Muscle layer of colon (tissue), 2 donors: ENCODE data around the gene ART4.

Experiments
- H3K27ac ChIP-seq: one replicate; pipeline ENCODE4 v1.7.0; 2013; ENCODE audit warnings: low read depth, mild to moderate bottlenecking, low read length, moderate library complexity
- H3K27me3 ChIP-seq, 2 donors: one replicate each; pipeline ENCODE4 v1.7.0; 2013; ENCODE audit warnings: low read length in 2 of 2, mild to moderate bottlenecking in 2 of 2; ENCODE audit not compliant: insufficient read depth in 2 of 2, control insufficient read depth in 1 of 2
- H3K36me3 ChIP-seq: one replicate; pipeline ENCODE4 v1.7.0; 2013; ENCODE audit warnings: mild to moderate bottlenecking, low read length; ENCODE audit not compliant: insufficient read depth
- H3K4me1 ChIP-seq: one replicate; pipeline ENCODE4 v1.7.0; 2013; ENCODE audit warnings: mild to moderate bottlenecking, low read length; ENCODE audit not compliant: insufficient read depth
- H3K4me3 ChIP-seq, 2 donors: one replicate each; pipeline ENCODE4 v1.7.0; 2013; ENCODE audit warnings: low read length in 2 of 2, low read depth in 1 of 2, mild to moderate bottlenecking in 1 of 2, moderate library complexity in 1 of 2
- H3K9ac ChIP-seq: one replicate; pipeline ENCODE4 v1.7.0; 2013; ENCODE audit warnings: low read length
- H3K9me3 ChIP-seq: one replicate; pipeline ENCODE4 v1.7.0; 2013; ENCODE audit warnings: mild to moderate bottlenecking, low read length
- donor health status: abdominal sarcoma.
- donor health status: Adenocarcinoma of cecum.

The ART4 gene

DNA sequence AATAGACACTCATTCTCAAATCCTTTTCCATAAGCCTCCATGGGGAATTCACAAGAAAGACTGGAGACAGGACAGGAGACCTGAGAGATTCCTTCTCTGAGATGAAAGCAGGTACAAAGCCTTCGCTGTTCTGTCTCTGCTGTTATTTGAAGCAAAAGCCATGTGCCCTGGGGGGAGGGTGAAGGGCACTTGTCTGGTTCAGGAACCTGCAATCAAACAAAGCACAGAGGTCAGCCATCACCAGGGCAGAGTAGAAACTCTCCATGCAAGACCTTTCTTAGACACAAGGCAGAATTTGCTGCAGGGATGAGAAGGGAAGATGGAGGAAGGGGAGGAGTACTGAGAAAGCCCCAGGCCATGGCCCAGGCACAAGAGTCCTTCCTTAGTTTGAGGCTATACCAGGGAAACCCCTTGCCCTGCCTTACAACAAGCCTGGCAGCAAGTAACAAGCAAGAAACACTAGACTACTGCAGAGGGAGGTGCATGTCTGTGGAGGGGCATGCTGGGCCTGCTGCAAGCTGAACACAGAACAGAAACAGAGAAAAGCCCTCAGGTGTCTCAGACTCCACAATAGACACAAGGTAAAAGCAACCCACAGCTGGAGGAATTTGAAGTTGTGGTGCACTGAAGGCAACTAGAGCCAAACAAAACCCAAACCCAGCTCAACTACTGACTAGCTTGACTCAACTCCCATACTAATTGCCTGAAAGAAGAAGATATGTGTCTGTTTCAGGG lies 7.8 kb upstream of the ART4 start:
- Histone ChIP-seq H3K4me1 (peaks cover 4% of the 10 kb centered on the region), H3K4me3 (no peak overlapping the region), H3K36me3 (no peaks in the 10 kb centered on the region), H3K27ac (no peak overlapping the region), H3K27me3 (no peaks in the 10 kb centered on the region), H3K9me3 (no peaks in the 10 kb centered on the region), H3K9ac (no peak overlapping the region)

DNA sequence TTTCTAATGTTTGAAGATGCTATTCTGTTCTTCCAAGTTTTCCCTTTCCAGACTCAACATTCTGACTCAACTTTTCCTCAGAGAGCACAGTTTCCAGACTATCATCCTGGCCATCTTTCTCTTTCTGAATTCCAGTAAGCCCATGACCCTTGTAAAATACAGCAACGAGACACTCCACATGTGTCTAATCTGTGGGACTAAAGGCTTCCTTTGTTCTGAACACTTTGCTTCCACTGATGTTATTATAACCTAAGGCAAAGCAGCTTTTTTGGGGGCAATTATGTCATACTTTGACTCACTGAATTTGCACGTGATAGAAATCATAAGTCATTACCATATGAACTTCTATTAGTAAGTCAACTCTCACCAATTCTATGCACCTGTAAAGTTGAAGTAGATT lies 6.3 kb upstream of the ART4 start:
- no peak overlapping the region for H3K27ac ChIP-seq
- peaks cover 7% of the 10 kb centered on the region for H3K4me1 ChIP-seq
- H3K36me3 ChIP-seq, result no peaks in the 10 kb centered on the region
- H3K9me3 ChIP-seq, result no peaks in the 10 kb centered on the region
- no peaks in the 10 kb centered on the region for H3K27me3 ChIP-seq
- H3K4me3 ChIP-seq, result no peak overlapping the region
- H3K9ac ChIP-seq, result no peak overlapping the region

DNA sequence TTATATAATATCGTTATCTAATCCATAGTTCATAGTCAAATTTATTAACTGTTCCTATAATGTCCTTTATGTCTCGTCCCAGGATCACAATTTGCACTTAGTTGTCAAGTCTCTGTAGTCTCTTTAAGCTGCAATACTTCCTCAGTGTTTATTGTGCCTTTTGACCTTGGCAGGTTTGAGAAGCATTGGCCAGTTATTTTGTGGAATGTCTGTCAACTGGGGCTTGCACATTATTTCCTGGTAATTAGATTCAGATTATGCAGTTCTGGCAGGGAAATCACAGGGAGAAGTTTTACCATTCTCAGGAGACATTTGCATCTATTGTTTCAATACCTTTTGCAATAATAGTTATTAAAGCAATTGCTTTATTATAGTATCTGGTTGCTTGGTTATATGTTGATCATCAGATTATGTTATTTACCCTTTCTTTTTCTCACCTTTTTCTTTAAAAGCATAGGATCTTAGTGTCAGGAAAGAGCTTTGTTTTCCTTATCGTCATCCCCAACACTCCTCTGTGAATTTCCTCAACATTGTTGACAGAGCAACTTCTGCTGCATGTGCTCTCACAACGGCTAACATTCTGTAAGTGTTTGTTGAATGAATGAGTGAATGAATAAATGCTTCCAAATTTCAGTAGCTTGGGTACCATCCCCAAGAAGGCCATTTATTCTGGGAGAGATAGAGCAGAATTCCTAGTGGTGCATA lies 3.7 kb upstream of the ART4 start:
- Histone ChIP-seq H3K4me3 (no peak overlapping the region), H3K4me1 (peaks cover 10% of the 10 kb centered on the region), H3K27me3 (no peaks in the 10 kb centered on the region), H3K36me3 (no peaks in the 10 kb centered on the region), H3K9me3 (no peaks in the 10 kb centered on the region), H3K27ac (no peak overlapping the region), H3K9ac (no peak overlapping the region)

DNA sequence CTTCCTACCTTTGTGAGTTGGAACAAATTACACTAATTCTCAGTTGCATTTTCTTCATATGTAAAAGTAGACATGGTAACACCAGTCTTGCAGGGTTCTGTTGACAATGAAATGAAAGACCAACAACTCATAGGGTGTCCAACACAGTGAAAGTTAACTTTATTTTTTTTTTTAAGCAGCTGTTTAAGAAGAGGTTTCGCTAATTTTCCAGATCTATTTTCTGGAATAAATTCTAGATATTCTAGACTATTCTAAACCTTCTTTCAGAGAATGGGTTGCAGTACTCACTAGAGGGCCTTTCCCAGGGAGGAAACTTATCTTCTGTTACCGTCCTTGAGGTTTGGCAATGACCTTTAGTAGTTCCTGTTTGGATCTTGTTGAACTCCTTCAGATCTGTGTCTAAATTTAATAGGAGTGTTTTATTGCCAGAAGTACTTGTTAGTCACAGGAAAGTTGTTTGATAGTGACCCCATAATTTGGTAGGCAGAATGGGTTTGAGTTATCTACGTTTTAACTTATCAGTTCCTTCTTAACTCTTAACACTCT lies 2.8 kb upstream of the ART4 start:
- H3K4me1 ChIP-seq, result peaks cover 18% of the 10 kb centered on the region
- H3K27me3 ChIP-seq, result no peaks in the 10 kb centered on the region
- no peaks in the 10 kb centered on the region for H3K36me3 ChIP-seq
- H3K4me3 ChIP-seq, result no peak overlapping the region
- no peaks in the 10 kb centered on the region for H3K9me3 ChIP-seq
- no peak overlapping the region for H3K9ac ChIP-seq
- H3K27ac ChIP-seq, result no peak overlapping the region

DNA sequence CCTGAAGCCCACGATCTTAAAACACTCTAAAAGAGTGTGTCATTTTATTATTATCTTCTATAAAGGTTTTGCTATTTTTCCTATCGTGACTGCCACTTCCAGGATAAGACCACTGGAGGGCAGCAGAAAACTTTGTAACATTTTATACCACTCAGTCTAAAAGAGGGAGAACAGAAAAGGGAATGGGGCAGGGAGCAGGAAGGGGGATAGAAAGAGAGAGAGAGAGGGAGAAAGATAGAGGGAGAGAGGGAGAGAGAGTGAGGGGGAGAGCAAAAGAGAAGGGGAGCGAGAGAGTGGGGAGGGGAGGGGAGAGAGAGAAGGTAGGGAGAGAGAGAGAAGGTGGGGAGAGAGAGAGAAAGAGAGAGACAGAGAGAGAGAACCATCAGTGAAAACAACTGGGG lies 2.0 kb upstream of the ART4 start:
- Histone ChIP-seq H3K9ac (no peak overlapping the region), H3K36me3 (no peaks in the 10 kb centered on the region), H3K4me3 (no peak overlapping the region), H3K27me3 (no peaks in the 10 kb centered on the region), H3K27ac (no peak overlapping the region), H3K4me1 (peaks cover 18% of the 10 kb centered on the region), H3K9me3 (no peaks in the 10 kb centered on the region)

DNA sequence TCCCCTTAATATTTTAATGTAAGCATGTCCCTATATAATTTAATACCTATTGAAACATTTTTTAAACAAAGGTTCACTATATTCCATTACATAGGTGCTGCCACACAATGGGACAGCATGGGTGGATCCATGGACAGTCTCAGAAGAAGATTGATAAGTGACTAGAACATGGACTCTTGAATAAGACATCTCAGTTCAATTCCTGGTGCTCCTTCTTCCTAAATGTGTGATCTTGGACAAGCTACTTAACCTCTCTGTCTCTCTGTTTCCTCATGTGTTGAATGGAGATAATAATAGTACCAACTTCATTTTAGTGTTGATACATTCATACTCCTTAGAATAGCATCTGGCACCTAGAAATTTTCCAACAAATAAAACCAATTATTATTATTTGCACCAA lies 1.1 kb upstream of the ART4 start:
- Histone ChIP-seq H3K36me3 (no peaks in the 10 kb centered on the region), H3K27me3 (no peaks in the 10 kb centered on the region), H3K27ac (no peak overlapping the region), H3K4me1 (peaks cover 18% of the 10 kb centered on the region), H3K9ac (no peak overlapping the region), H3K9me3 (no peaks in the 10 kb centered on the region), H3K4me3 (no peak overlapping the region)

DNA sequence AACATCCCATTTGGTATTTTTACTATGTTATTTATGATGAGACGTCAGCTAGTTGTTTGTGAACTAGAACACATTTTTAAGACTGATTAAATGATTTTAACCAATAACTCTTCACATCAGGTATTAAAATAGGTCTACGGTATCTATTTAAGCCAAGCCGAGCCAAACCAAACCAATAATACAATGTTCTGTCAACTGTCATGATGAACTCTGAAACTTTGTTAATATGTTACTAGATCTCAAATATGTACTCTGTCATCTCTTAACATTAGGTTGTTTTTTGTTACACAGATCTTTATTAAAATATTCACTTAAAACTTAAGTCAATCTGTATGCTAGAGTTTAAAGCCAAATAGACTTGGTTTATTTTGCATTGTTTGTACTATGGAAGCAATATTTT lies 1.0 kb downstream of the ART4 start:
- H3K9ac ChIP-seq, result no peak overlapping the region
- no peak overlapping the region for H3K27ac ChIP-seq
- H3K4me3 ChIP-seq, result no peak overlapping the region
- no peaks in the 10 kb centered on the region for H3K36me3 ChIP-seq
- no peaks in the 10 kb centered on the region for H3K27me3 ChIP-seq
- H3K9me3 ChIP-seq, result no peaks in the 10 kb centered on the region
- H3K4me1 ChIP-seq, result peaks cover 18% of the 10 kb centered on the region

DNA sequence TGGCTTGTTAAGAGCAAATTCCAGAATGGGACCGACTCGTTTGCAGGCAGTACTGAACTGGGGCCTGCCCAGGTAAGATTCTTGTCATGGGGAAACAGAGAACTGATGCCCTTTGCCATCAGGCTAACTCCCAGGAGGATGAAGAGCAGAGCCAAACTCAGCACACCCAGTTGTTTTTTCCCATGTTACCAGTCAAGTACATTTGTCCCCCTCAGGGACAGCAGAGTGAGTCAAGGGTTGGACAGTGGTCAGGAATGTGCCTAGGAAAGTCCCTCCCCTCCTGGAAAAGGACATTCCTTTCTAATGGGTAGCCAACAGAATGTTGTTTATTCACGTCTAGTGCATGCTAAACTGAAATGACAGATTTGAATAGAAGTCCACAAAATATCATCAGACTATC lies 1.6 kb downstream of the ART4 start:
- peaks cover 18% of the 10 kb centered on the region for H3K4me1 ChIP-seq
- no peaks in the 10 kb centered on the region for H3K36me3 ChIP-seq
- H3K9me3 ChIP-seq, result no peaks in the 10 kb centered on the region
- H3K27me3 ChIP-seq, result no peaks in the 10 kb centered on the region
- H3K4me3 ChIP-seq, result no peak overlapping the region
- H3K27ac ChIP-seq, result no peak overlapping the region
- H3K9ac ChIP-seq, result no peak overlapping the region

DNA sequence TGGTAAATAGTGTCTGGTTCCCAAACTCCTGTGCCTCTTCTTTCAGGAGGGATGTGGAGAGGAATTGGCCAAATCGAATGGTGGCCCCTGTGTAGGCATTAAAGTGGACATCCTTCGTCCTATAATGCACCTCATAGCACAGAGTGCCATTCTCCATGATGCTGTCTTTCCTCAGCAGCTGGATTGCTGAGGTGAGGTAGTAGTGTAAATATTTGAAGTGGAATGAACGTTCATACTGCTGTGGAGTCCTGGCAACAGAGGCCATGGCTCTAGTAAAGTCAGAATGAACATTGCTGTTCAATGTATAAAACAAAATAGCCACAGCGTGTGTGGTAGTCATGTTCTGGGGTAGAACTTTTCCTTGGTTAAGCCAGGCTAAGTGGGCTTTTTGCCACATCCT lies 2.7 kb downstream of the ART4 start:
- Histone ChIP-seq H3K36me3 (no peaks in the 10 kb centered on the region), H3K9me3 (no peaks in the 10 kb centered on the region), H3K4me1 (peaks cover 10% of the 10 kb centered on the region), H3K9ac (no peak overlapping the region), H3K27ac (no peak overlapping the region), H3K27me3 (no peaks in the 10 kb centered on the region), H3K4me3 (no peak overlapping the region)

DNA sequence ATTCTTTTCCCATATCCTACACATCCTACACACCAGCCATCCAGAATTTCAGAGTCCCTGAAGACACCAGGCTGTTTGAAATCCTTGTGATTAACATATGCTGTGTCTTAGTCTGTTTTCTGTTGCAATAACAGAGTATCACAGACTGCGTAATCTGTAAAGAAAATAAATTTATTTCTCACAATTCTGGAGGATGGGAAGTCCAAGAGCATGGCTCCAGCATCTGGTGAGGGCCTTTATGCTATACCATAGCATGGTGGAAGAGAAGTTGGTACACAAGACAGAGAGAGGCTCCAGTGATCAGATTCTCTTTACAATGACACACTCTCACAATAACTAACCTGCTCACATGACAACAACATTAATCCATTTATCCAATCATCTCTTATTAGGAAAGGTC lies 4.1 kb downstream of the ART4 start:
- H3K9me3 ChIP-seq, result no peaks in the 10 kb centered on the region
- H3K9ac ChIP-seq, result no peak overlapping the region
- H3K36me3 ChIP-seq, result no peaks in the 10 kb centered on the region
- H3K27ac ChIP-seq, result no peak overlapping the region
- peaks cover 10% of the 10 kb centered on the region for H3K4me1 ChIP-seq
- H3K4me3 ChIP-seq, result no peak overlapping the region
- no peaks in the 10 kb centered on the region for H3K27me3 ChIP-seq

DNA sequence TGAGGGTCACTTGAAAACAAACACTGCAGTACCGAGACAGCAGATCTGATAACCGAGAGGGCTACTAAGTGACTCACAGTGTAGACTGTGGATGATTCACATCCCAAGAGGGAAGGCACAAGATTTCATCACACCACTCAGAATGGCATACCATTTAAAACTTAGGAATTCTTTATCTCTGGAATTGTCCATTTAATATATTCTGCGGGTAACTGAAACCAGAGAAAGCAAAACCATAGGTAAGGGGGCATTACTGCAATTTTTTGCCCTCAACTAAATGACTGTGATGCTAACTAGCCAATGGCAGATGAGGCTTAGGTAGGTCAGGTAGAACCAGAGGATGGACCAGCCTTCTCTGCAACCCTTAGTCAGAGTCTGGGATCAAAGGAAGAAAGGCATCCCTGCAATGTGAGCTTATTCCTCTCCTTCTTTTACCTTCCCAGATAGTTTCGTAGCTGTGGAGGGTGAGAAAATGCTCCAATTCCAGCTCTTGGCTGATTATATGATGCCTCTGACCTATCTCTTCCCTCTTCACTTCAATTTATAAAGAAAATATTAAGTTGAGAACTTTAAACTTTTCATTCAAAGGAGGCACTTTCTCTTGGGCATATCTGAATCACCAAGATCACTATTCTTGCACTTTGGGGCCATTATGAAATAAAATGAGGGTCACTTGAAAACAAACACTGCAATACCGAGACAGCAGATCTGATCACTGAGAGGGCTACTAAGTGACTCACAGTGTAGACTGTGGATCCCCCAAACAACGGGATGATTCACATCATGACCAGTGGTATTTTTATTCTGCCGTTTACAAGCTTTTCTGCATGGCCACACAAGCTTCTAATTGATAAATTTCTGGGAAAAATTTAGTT lies 6.8 kb downstream of the ART4 start:
- no peak overlapping the region for H3K27ac ChIP-seq
- H3K36me3 ChIP-seq, result no peaks in the 10 kb centered on the region
- H3K4me1 ChIP-seq, result peaks cover 3% of the 10 kb centered on the region
- no peaks in the 10 kb centered on the region for H3K9me3 ChIP-seq
- H3K4me3 ChIP-seq, result no peak overlapping the region
- H3K9ac ChIP-seq, result no peak overlapping the region
- no peaks in the 10 kb centered on the region for H3K27me3 ChIP-seq
